Caco-2 (cell line): ENCODE results near the gene DMGDH. TPM values are rescaled to one million over a fixed set of nuclear protein-coding genes. Genes with fewer than 3 reads are reported as not detected.

ENCODE experiments used
- BruUV-seq: library from RNA; stranded (reverse); fragments of 400-500 nt; replicated peaks from 2 replicates; lab custom pipeline; 2021; lab: Mats Ljungman, UMichigan
- CTCF ChIA-PET: fragments of 300-600 bp; sonication (Branson Sonifier 250); formaldehyde crosslinking; loops from one replicate; lab custom pipeline; 2022; ENCODE audit warnings: antibody characterized with exemption; lab: Charles Lee
- POLR2A ChIA-PET: fragments of 300-600 bp; sonication (Branson Sonifier 250); formaldehyde crosslinking; loops from one replicate; lab custom pipeline; 2022; ENCODE audit warnings: antibody characterized with exemption; lab: Charles Lee
- DNase-seq, 2 experiments: peaks; one replicate each; pipeline versions ENCODE4 v3.0.0 to v3.0.0-alpha.2; 2020 to 2022
- H3K27me3 ChIP-seq: replicated peaks from 2 replicates; pipeline ENCODE4 v1.6.0; 2011; ENCODE audit warnings: low read length; ENCODE audit not compliant: control insufficient read depth, insufficient read depth
- H3K36me3 ChIP-seq: 2 replicates; pipeline ENCODE4 v1.5.1; 2011; ENCODE audit warnings: low read length; ENCODE audit not compliant: control insufficient read depth, insufficient read depth
- H3K4me1 ChIP-seq: fragments of 250-450 bp; sonication (Bioruptor Pico); 2 replicates; pipeline ENCODE4 v1.5.1; 2020; ENCODE audit warnings: mild to moderate bottlenecking
- H3K4me3 ChIP-seq: 2 replicates; pipeline ENCODE4 v1.5.1; 2011; ENCODE audit warnings: low read depth, mild to moderate bottlenecking, control low read depth, low read length
- H3K9me3 ChIP-seq: fragments of 250-450 bp; sonication (Bioruptor Pico); 2 replicates; pipeline ENCODE4 v1.5.1; 2020; ENCODE audit warnings: mild to moderate bottlenecking, moderate library complexity
- H3K27ac Mint-ChIP-seq: one replicate; pipeline ENCODE4 v1.8.0; 2022; ENCODE audit warnings: mixed read lengths; ENCODE audit not compliant: unreplicated experiment
- H3K27me3 Mint-ChIP-seq: one replicate; pipeline ENCODE4 v1.8.0; 2022; ENCODE audit warnings: mixed read lengths; ENCODE audit not compliant: insufficient read depth, unreplicated experiment
- H3K36me3 Mint-ChIP-seq: one replicate; pipeline ENCODE4 v1.8.0; 2022; ENCODE audit warnings: mild to moderate bottlenecking, mixed read lengths; ENCODE audit not compliant: insufficient read depth, unreplicated experiment
- H3K4me1 Mint-ChIP-seq: one replicate; pipeline ENCODE4 v1.8.0; 2022; ENCODE audit warnings: low read depth, mixed read lengths; ENCODE audit not compliant: unreplicated experiment
- H3K4me3 Mint-ChIP-seq: one replicate; pipeline ENCODE4 v1.8.0; 2022; ENCODE audit warnings: mild to moderate bottlenecking, moderate library complexity, mixed read lengths; ENCODE audit not compliant: unreplicated experiment
- H3K9me3 Mint-ChIP-seq: one replicate; pipeline ENCODE4 v1.8.0; 2022; ENCODE audit warnings: mixed read lengths; ENCODE audit not compliant: unreplicated experiment
- CTCF ChIP-seq, 2 experiments: fragments of 200-600 bp in 1 of 2; IDR thresholded peaks; 1 replicate in 1 of 2; 2 replicates in 1 of 2; pipeline versions ENCODE4 v1.5.1 to v1.8.0; 2011 to 2022; ENCODE audit warnings: antibody characterized with exemption in 1 of 2, control low read depth in 1 of 2, inconsistent platforms in 1 of 2, low read depth in 1 of 2, low read length in 1 of 2, mild to moderate bottlenecking in 1 of 2, moderate library complexity in 1 of 2; ENCODE audit not compliant: insufficient read depth in 1 of 2, severe bottlenecking in 1 of 2, unreplicated experiment in 1 of 2
- intact Hi-C: fragments of 100-400 bp; cut with micrococcal nuclease; formaldehyde crosslinking; loops from one replicate; pipeline ENCODE4 v1.10.0; 2022; ENCODE audit not compliant: unreplicated experiment
- total RNA-seq: library from RNA; stranded (reverse); gene quantifications from 2 replicates; pipeline ENCODE4 v1.2.3, GENCODE V29; 2022

DMGDH gene
- total RNA-seq, 1 experiment from 2014 or later = 1.8 TPM

- BruUV-seq = no TSS peak
- Mint-ChIP-seq H3K36me3 (no peaks in the 10 kb centered on the region), H3K9me3 (no peaks in the 10 kb centered on the region), H3K4me3 (no peak overlapping the region), H3K27ac (no peak overlapping the region), H3K4me1 (peaks cover 17% of the 10 kb centered on the region), H3K27me3 (no peaks in the 10 kb centered on the region)
- Histone ChIP-seq H3K36me3 (no peaks in the 10 kb centered on the region), H3K27me3 (no peaks in the 10 kb centered on the region), H3K4me1 (peaks cover 20% of the 10 kb centered on the region), H3K4me3 (no peak overlapping the region), H3K9me3 (no peaks in the 10 kb centered on the region)
- intact Hi-C loops = loop anchor here (5.0 kb wide), 1 partner anchor 42 kb away; no protein-coding TSS in a partner anchor
- POLR2A ChIA-PET = no interaction called here
- no peak for DNase-seq
- TF ChIP-seq CTCF (IDR thresholded peaks at IDR 0.05; ENCODE audit: insufficient read depth in 1 of 2, low read depth in 1 of 2, low read length in 1 of 2, severe bottlenecking in 1 of 2, unreplicated experiment in 1 of 2) = no peak
- CTCF ChIA-PET = no interaction called here
Measured at GRCh38 chr5:78979909-78980308, 89.6 kb downstream of the DMGDH start.

GRCh38 chr5:78979117-78979742, 90.2 kb downstream of the DMGDH start:
- peaks cover 27% of the 10 kb centered on the region for H3K4me1 ChIP-seq
- H3K27ac Mint-ChIP-seq = no peak overlapping the region
- no peak overlapping the region for H3K4me3 ChIP-seq
- H3K27me3 ChIP-seq = no peaks in the 10 kb centered on the region
- no peak overlapping the region for H3K4me3 Mint-ChIP-seq
- ChIA-PET CTCF (no interaction called here), POLR2A (no interaction called here)
- no peaks in the 10 kb centered on the region for H3K36me3 Mint-ChIP-seq
- H3K36me3 ChIP-seq = no peaks in the 10 kb centered on the region
- H3K9me3 ChIP-seq = no peaks in the 10 kb centered on the region
- DNase-seq = no peak
- H3K4me1 Mint-ChIP-seq = peaks cover 24% of the 10 kb centered on the region
- H3K27me3 Mint-ChIP-seq = no peaks in the 10 kb centered on the region
- intact Hi-C loops = no loop called here
- BruUV-seq = no TSS peak
- TF ChIP-seq CTCF (IDR thresholded peaks at IDR 0.05; ENCODE audit: insufficient read depth in 1 of 2, low read depth in 1 of 2, low read length in 1 of 2, severe bottlenecking in 1 of 2, unreplicated experiment in 1 of 2) = no peak
- H3K9me3 Mint-ChIP-seq = no peaks in the 10 kb centered on the region

- intact Hi-C loops = no loop called here
- H3K4me3 Mint-ChIP-seq = no peak overlapping the region
- H3K36me3 Mint-ChIP-seq = no peaks in the 10 kb centered on the region
- Histone ChIP-seq H3K4me1 (peaks cover 22% of the 10 kb centered on the region), H3K9me3 (no peaks in the 10 kb centered on the region), H3K4me3 (no peak overlapping the region), H3K36me3 (no peaks in the 10 kb centered on the region), H3K27me3 (no peaks in the 10 kb centered on the region)
- POLR2A ChIA-PET = no interaction called here
- no TSS peak for BruUV-seq
- CTCF ChIA-PET = interaction anchor here (1.0 kb wide), 2 partner anchors 9 to 75 kb away, joined by 4 to 5 read pairs; no protein-coding TSS in a partner anchor
- no peaks in the 10 kb centered on the region for H3K9me3 Mint-ChIP-seq
- TF ChIP-seq CTCF (IDR thresholded peaks at IDR 0.05; ENCODE audit: insufficient read depth in 1 of 2, low read depth in 1 of 2, low read length in 1 of 2, severe bottlenecking in 1 of 2, unreplicated experiment in 1 of 2) = no peak
- H3K27ac Mint-ChIP-seq = peak overlapping the region; percentile 75
- peaks cover 27% of the 10 kb centered on the region for H3K4me1 Mint-ChIP-seq
- no peaks in the 10 kb centered on the region for H3K27me3 Mint-ChIP-seq
- DNase-seq = no peak
Measured at GRCh38 chr5:78975035-78975434, 94.4 kb downstream of the DMGDH start.
